B cell (primary cell): Measurements from ENCODE around the gene UBASH3B. TPM values are rescaled to one million over a fixed set of nuclear protein-coding genes. Genes with fewer than 3 reads are reported as not detected.

Experiments used
- ATAC-seq: fragments of 200-7000 bp; cut with Tn5 transposase; one replicate; pipeline ENCODE4 v1.10.0; 2021; ENCODE audit warnings: low read depth, mild to moderate bottlenecking, moderate number of reproducible peaks, moderate library complexity
- CTCF ChIA-PET: fragments of 350-600 bp; sonication (Branson Sonifier 250); formaldehyde crosslinking; loops from one replicate; lab custom pipeline; 2021; ENCODE audit warnings: antibody characterized with exemption, inconsistent platforms; lab: Charles Lee
- POLR2A ChIA-PET: fragments of 350-600 bp; sonication (Branson Sonifier 250); formaldehyde crosslinking; loops from one replicate; lab custom pipeline; 2021; ENCODE audit warnings: antibody characterized with exemption; lab: Charles Lee
- DNase-seq: peaks from one replicate; pipeline ENCODE4 v3.0.0; 2013
- H2AFZ ChIP-seq: 2 replicates; pipeline ENCODE4 v1.6.1; 2012; ENCODE audit warnings: mild to moderate bottlenecking, low read depth, low read length; ENCODE audit not compliant: insufficient read depth, poor library complexity, severe bottlenecking
- H3K27ac ChIP-seq, 2 donors: 1 replicate in 1 of 2; 2 replicates in 1 of 2; pipeline ENCODE4 v1.5.1; 2012 to 2013; ENCODE audit warnings: low read length in 2 of 2, mild to moderate bottlenecking in 2 of 2, moderate library complexity in 1 of 2
- H3K27me3 ChIP-seq, 4 experiments: fragments of 200-600 bp in 1 of 4; sonication (generic) in 1 of 4; replicated peaks in 1 of 4; 1 replicate in 2 of 4; 2 replicates in 2 of 4; pipeline versions ENCODE4 v1.6.1 to v1.7.0; 2013 to 2016; ENCODE audit warnings: low read length in 3 of 4, mild to moderate bottlenecking in 2 of 4, mixed read lengths in 1 of 4, moderate library complexity in 1 of 4; ENCODE audit not compliant: insufficient read depth in 4 of 4, control insufficient read depth in 3 of 4; ENCODE audit errors: control extremely low read depth in 1 of 4
- H3K36me3 ChIP-seq, 2 experiments: replicated peaks in 1 of 2; 1 replicate in 1 of 2; 2 replicates in 1 of 2; pipeline versions ENCODE4 v1.6.1 to v1.7.1; 2013; ENCODE audit warnings: low read length in 1 of 2; ENCODE audit not compliant: insufficient read depth in 2 of 2, control insufficient read depth in 1 of 2; ENCODE audit errors: control extremely low read depth in 1 of 2, extremely low read depth in 1 of 2
- H3K4me1 ChIP-seq, 2 donors: fragments of 200-600 bp in 1 of 2; sonication (generic) in 1 of 2; 1 replicate in 1 of 2; 2 replicates in 1 of 2; pipeline versions ENCODE4 v1.5.1 to v1.6.1; 2013 to 2017; ENCODE audit warnings: low read length in 2 of 2; ENCODE audit not compliant: control insufficient read depth in 2 of 2, insufficient read depth in 2 of 2
- H3K4me2 ChIP-seq: replicated peaks from 2 replicates; pipeline ENCODE3; 2012; ENCODE audit warnings: mild to moderate bottlenecking, low read depth, low read length; ENCODE audit not compliant: poor library complexity, severe bottlenecking
- H3K4me3 ChIP-seq, 5 experiments: fragments of 200-600 bp in 1 of 5; sonication (generic) in 1 of 5; 1 replicate in 3 of 5; 2 replicates in 2 of 5; pipeline versions ENCODE4 v1.5.1 to v1.7.0; 2011 to 2016; ENCODE audit warnings: low read length in 4 of 5, mild to moderate bottlenecking in 4 of 5, low read depth in 2 of 5, control low read depth in 1 of 5, moderate library complexity in 1 of 5; ENCODE audit not compliant: insufficient read depth in 1 of 5; ENCODE audit errors: control extremely low read depth in 1 of 5, extremely low read depth in 1 of 5
- H3K79me2 ChIP-seq: fragments of 200-600 bp; sonication (generic); one replicate; pipeline ENCODE4 v1.6.0; 2016; ENCODE audit warnings: low read length; ENCODE audit not compliant: control insufficient read depth, insufficient read depth
- H3K9ac ChIP-seq: fragments of 200-600 bp; sonication (generic); 2 replicates; pipeline ENCODE4 v1.6.1; 2017; ENCODE audit warnings: mild to moderate bottlenecking, low read length, moderate library complexity
- H3K9me3 ChIP-seq, 3 donors: one replicate each; pipeline versions ENCODE4 v1.6.1 to v1.7.1; 2013; ENCODE audit warnings: low read length in 2 of 3; ENCODE audit not compliant: control insufficient read depth in 2 of 3, insufficient read depth in 1 of 3; ENCODE audit errors: control extremely low read depth in 1 of 3
- H4K20me1 ChIP-seq: 2 replicates; pipeline ENCODE4 v1.6.0; 2012; ENCODE audit warnings: mild to moderate bottlenecking, low read length; ENCODE audit not compliant: insufficient read depth, control insufficient read depth, poor library complexity, severe bottlenecking
- H3K27ac Mint-ChIP-seq: one replicate; pipeline ENCODE4 v1.8.0; 2021; ENCODE audit warnings: mixed read lengths
- H3K27me3 Mint-ChIP-seq: one replicate; pipeline ENCODE4 v1.8.0; 2021; ENCODE audit warnings: mixed read lengths
- H3K4me1 Mint-ChIP-seq: one replicate; pipeline ENCODE4 v1.8.0; 2021; ENCODE audit warnings: mixed read lengths
- H3K4me3 Mint-ChIP-seq: one replicate; pipeline ENCODE4 v1.8.0; 2021; ENCODE audit warnings: mixed read lengths
- H3K9me3 Mint-ChIP-seq: one replicate; pipeline ENCODE4 v1.8.0; 2022; ENCODE audit warnings: mixed read lengths; ENCODE audit not compliant: insufficient read depth
- EZH2 ChIP-seq: IDR thresholded peaks from 2 replicates; pipeline ENCODE4 v1.6.1; 2012; ENCODE audit warnings: borderline replicate concordance, low read depth, mild to moderate bottlenecking, moderate library complexity, low read length; ENCODE audit not compliant: insufficient read depth, poor library complexity, severe bottlenecking
- WGBS: methylation state at CpG from one replicate; pipeline ENCODE4 v1.1.5; 2013; ENCODE audit warnings: missing lambda C conversion rate; ENCODE audit not compliant: insufficient coverage; 5-methylcytosine and 5-hydroxymethylcytosine counted together
- intact Hi-C: fragments of 100-400 bp; cut with micrococcal nuclease; formaldehyde crosslinking; loops from one replicate; pipeline ENCODE4 v1.10.0; 2022
- polyA plus RNA-seq: library from polyadenylated mRNA; depleted of rRNA; stranded (reverse); fragments of >200 nt; gene quantifications from 2 replicates; pipeline ENCODE4 v1.2.3, GENCODE V29; 2012
- total RNA-seq, 2 donors: library from RNA; stranded (reverse); fragments of 120-200 nt in 1 of 2; gene quantifications; 1 replicate in 1 of 2; 2 replicates in 1 of 2; pipeline versions ENCODE4 v1.2.3 to v1.2.4, GENCODE V29; 2013 to 2022
- TF ChIP-seq, protein P1 (sequence below): fragments of 200-600 bp; IDR thresholded peaks from one replicate; pipeline ENCODE4 v1.8.0; 2022; ENCODE audit warnings: antibody characterized with exemption, mild to moderate bottlenecking

The UBASH3B gene
- total and polyA plus RNA-seq, 2 donors (not counting 1 experiment from before 2014, with no cell fraction given) = 2.3 to 3.6 TPM

DNA sequence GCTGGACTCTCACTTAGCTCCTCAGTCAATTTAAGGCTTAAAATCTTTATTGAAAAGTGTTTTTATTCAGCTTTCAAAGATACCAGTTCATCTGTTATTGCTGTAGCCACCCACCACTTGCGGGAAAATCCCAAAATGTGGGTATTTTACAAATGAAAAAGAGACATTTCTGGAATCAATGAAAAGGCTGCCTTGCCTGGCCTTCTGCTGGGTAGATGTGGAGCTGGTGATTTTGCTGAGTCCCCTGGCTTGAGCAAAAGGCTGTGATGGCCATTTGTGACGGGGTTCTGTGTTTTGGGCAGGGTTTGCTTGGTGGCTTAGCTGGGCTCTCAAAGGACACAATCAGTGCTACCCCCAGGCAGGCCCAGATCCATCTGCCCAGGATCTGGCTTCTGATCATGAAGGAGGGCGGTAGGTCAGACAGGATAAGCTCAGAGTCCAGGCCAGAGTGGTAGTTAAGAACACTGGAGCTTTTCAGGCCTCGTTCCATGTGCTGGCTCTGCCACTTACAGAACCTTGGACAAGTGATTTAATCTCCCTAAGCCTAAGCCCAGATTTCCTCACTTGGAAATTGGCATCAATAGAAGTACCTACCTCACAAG lies 36.1 kb downstream of the UBASH3B start:
- Mint-ChIP-seq H3K4me3 (no peak overlapping the region), H3K27me3 (no peaks in the 10 kb centered on the region), H3K4me1 (peaks cover 31% of the 10 kb centered on the region), H3K9me3 (no peaks in the 10 kb centered on the region), H3K27ac (peak overlapping the region; percentile 43)
- Histone ChIP-seq H2AFZ (peak overlapping the region; percentile 21), H3K27ac (no peak overlapping the region), H3K79me2 (peaks cover 34% of the 10 kb centered on the region), H4K20me1 (no peaks in the 10 kb centered on the region), H3K9me3 (no peaks in the 10 kb centered on the region), H3K27me3 (peaks cover 0 to 2% (median 0%) of the 10 kb centered on the region in 4 experiments), H3K4me2 (peak overlapping the region; percentile 36), H3K9ac (no peak overlapping the region), H3K4me3 (no peak overlapping the region), H3K4me1 (peaks cover 29 to 36% of the 10 kb centered on the region in 2 donors), H3K36me3 (no peaks in the 10 kb centered on the region)
- ChIA-PET CTCF (interaction anchor here (1.0 to 1.7 kb wide), 4 partner anchors 21 to 163 kb away, joined by 3 to 10 read pairs (median 4); partner anchors contain the start of gene UBASH3B), POLR2A (interaction anchor here (0.6 kb wide), 1 partner anchor 17 kb away, joined by 6 read pairs; no protein-coding TSS in a partner anchor)
- WGBS = 100% methylated on average over 3 of the region's 4 CpGs
- ATAC-seq (no peak), DNase-seq (no peak)
- TF ChIP-seq, protein P1, sequence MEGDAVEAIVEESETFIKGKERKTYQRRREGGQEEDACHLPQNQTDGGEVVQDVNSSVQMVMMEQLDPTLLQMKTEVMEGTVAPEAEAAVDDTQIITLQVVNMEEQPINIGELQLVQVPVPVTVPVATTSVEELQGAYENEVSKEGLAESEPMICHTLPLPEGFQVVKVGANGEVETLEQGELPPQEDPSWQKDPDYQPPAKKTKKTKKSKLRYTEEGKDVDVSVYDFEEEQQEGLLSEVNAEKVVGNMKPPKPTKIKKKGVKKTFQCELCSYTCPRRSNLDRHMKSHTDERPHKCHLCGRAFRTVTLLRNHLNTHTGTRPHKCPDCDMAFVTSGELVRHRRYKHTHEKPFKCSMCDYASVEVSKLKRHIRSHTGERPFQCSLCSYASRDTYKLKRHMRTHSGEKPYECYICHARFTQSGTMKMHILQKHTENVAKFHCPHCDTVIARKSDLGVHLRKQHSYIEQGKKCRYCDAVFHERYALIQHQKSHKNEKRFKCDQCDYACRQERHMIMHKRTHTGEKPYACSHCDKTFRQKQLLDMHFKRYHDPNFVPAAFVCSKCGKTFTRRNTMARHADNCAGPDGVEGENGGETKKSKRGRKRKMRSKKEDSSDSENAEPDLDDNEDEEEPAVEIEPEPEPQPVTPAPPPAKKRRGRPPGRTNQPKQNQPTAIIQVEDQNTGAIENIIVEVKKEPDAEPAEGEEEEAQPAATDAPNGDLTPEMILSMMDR = no peak
- TF ChIP-seq EZH2 = no peak
- intact Hi-C loops = no loop called here

DNA sequence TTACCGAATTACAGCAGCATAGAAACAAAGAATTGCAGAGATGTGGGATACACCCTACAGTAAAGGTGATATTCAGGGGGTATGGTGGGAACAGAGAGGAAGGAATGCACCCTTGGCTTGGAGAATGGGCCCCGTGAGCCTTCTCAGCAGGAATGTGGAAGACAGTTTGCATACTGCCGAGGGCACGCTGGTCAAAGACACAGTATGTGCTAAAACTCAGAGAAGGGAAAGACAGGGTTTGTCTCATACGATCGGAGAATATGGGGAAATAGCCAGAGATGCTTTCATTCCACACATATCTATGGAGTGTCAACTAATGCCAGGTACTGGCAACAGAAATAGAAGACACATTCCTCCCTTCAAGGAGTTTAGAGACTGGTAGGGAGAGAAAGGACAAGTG lies 36.9 kb downstream of the UBASH3B start:
- WGBS = 67% methylated on average over 3 of the region's 6 CpGs
- no peak overlapping the region for H3K27ac ChIP-seq
- intact Hi-C loops = no loop called here
- TF ChIP-seq EZH2 = no peak
- TF ChIP-seq, protein P1 = no peak
- no peaks in the 10 kb centered on the region for H3K9me3 Mint-ChIP-seq
- ChIA-PET CTCF (interaction anchor here (1.5 to 1.7 kb wide), 2 partner anchors 22 to 37 kb away, joined by 3 to 5 read pairs; partner anchors contain the start of gene UBASH3B), POLR2A (no interaction called here)
- H3K9me3 ChIP-seq = no peaks in the 10 kb centered on the region
- no peak overlapping the region for H2AFZ ChIP-seq
- H3K27me3 Mint-ChIP-seq = no peaks in the 10 kb centered on the region
- no peak overlapping the region for H3K4me2 ChIP-seq
- no peak overlapping the region for H3K27ac Mint-ChIP-seq
- H3K4me1 Mint-ChIP-seq = peaks cover 38% of the 10 kb centered on the region
- H3K4me3 ChIP-seq = no peak overlapping the region
- H3K79me2 ChIP-seq = peaks cover 34% of the 10 kb centered on the region
- no peaks in the 10 kb centered on the region for H3K36me3 ChIP-seq
- no peaks in the 10 kb centered on the region for H4K20me1 ChIP-seq
- ATAC-seq (no peak), DNase-seq (no peak)
- peaks cover 37 to 44% of the 10 kb centered on the region in 2 donors for H3K4me1 ChIP-seq
- no peak overlapping the region for H3K4me3 Mint-ChIP-seq
- peaks cover 0 to 2% (median 0%) of the 10 kb centered on the region in 4 experiments for H3K27me3 ChIP-seq
- H3K9ac ChIP-seq = no peak overlapping the region
